KG1 (cell line): ENCODE results near the gene LRBA.

Experiments
- DNase-seq: peaks from one replicate; lab custom pipeline; 2025; lab: John Stamatoyannopoulos, UW

Gene LRBA

DNA sequence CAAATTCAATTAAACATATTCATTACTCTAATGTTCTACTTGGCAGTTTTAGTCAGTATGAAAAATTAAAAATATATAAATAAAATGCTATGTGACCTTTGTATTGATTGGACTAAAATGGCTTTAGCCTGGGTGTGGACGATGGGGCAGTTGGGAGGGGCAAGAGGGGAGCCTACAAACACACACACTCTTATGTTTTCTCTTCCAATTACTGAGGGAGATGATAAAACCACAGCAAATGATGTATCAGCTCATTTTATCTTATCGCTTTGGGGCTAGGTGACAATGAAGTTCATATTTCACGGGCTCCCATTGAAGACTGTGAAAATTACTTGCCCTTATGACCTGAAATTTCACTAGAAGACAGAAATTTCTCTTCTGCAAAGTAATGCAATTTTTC, 517.5 kb downstream of the LRBA start:
- DNase-seq = no peak

DNA sequence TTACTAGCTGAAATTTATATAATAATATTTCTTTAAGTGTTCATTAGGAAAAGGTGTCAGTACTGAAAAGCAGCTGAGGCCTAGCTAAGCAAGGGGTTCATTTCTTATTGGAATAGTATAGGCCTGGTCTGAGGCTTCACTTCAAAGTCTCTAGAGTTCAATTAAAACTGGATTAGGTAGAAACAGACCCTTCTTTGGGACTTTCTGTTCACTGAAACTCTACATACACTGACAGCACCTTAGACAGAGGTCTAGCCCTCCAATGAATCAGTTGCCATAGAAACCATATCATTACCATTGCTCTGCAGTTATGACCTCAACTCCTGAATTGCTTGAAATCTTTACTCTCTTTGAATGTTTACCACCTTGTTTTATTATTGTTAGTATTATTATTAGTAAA, 519.5 kb downstream of the LRBA start:
- no peak for DNase-seq

DNA sequence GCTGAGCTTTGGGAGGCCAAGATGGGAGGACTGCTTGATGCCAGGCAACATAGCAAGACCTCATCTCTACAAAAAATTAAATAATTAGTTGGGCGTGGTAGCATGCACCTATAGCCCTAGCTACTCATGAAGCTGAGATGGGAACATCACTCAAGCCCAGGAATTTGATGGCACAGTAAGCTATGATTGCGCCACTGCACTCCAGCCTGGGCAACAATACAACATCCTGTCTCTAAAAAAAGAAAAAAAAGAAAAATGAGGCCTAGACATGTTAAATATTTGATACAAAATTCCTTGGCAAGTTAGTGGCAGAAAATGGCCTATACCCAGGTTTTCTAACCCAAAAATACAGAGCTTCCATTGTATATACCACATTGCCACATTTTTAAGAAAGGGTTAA, 521.2 kb downstream of the LRBA start:
- no peak for DNase-seq

DNA sequence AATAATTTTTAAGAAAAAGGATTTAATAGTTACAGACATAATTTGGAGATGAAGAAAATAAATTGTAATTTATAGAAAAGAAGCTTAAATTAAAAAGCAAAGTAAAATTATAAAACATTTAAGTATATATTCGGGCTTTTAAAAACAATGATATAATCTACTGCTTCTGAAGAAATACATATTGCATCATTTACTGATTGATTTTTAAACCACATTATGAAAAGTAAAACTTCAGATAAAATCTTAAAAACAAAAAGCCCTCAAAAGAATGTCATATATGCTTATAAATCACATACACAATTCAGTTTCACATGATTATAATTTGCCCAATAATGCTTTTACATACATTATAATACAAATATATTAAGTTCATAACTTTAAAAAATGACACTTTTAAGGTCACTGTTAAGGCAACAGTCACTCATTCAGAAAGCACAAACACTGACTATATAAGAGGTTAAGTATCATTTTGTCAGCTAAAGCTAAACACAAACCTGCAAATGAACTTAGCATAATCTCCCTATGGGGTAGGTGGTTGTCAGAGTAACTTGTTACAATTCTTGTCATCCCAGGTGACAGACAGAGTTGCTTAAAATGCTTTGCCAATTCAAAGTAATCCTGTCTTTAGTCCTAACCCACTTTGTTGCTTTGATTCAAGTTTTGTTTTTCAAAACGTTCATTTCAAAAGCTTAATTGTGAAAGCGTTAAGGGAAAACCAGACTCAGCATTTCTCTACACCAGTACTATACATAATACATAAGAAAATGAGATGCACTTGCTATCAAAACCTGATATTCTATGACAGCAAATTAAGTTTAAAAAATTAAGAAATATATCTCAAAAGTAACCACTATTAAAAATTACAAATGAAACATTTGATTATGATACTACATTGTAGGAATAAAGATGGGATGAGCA, 523.7 kb downstream of the LRBA start:
- DNase-seq = no peak

DNA sequence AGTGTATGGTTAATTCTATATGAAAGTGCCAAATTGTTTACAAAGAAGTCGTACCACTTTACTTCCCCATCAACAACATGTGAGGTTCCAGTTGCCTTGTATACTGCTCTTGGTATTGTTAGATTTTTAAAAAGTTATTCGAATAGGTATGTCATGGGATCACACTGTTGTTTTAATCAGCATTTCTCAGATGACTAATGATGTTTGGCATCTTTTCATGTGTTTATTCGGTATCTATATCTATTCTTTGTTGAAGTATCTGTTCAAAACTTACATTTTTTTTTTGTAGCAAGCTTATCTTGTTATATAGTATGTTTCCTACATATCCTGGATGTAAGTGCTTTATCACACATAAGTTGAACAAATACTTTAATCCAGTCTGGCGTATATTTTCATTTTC, 532.5 kb downstream of the LRBA start:
- no peak for DNase-seq

DNA sequence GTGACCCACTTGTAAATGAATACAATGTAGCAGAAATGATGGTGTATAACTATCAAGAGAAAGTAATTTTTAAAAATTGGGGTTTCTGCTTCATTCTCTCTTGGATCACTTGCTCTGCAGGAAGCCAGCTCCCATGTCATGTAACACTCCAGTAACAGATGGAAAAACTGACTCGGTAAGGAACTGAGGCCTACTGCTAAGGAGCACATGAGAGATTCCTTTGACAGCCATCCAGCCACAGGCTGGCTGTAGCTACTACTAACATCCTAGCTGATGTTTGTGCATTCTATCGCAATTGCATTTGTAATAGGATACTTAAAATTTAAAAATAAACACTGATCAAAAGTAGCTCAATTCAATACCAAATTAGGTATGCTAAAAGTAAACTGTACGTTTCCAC, 535.4 kb downstream of the LRBA start:
- no peak for DNase-seq

DNA sequence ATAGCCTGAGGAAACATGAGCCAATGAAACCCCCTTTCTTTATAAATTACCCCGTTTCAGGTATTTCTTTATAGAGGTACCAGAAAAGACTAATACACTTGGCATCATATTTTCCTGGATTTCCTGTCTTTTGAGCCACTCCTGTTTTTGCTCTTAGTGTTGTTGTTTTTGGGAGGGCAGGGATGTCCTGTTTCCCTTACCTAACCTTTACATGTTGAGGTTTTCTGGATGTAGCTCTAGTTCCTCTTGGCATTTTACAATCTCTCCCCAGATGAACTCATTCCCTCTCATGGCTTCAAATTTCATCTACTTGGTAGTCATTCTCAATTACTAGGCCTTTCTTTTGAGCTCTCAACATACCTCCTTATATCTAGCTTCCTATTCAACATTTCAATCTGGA, 537.2 kb downstream of the LRBA start:
- DNase-seq = no peak

DNA sequence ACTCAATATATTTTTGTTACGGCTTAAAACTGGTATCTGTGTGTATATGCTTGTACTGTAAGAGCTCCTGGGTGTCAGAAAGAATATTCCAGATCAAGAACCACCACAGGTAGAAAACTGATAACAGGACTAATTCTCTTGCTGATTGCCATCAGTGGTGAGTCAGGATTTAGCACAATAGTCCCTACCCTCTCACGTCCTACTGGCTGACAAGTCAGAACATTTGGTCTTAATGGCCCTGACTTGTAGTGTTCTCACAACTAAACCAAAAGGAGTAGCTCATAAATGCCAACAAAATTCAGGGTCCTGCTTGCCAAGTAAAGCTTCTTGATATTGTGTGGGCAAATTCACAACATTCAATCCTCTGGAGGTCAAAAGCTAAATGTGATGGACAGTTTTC, 538.3 kb downstream of the LRBA start:
- DNase-seq = no peak

DNA sequence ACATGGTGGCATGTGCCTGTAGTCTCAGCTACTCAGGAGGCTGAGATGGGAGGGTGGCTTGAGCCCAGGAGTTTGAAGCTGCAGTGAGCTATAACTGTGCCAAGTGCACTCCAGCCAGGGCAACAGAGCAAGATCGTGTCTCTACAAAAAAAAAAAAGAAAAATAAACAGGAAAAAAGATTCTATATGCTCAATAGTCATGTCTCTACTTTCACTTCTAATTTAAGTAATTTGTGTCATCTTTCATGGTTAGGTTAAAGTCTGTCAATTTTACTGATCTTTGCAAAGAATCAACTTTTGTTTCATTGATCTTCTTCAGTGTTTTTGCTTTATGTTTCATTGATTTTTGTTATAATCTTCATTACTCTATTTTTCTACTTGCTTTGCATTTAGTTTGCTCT, 539.3 kb downstream of the LRBA start:
- DNase-seq = no peak

DNA sequence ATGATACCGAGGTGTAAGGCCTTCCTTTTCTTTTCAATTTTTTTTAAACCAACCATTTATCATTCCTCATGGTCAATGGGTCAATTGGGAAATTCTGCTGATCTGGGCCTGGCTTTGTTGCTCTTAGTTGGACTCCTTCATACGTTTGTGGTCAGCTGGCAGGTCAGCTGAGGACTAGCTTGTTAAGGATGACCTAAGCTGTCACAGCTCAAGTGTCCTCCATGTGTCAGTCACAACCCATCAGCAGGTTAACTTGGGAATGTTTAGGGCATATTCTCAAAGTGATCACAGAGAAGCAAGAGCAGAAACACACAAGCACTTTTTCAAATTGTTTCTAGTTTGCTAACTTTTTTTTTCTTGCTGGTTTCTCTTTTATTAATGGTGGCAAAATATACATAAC, 550.6 kb downstream of the LRBA start:
- no peak for DNase-seq

DNA sequence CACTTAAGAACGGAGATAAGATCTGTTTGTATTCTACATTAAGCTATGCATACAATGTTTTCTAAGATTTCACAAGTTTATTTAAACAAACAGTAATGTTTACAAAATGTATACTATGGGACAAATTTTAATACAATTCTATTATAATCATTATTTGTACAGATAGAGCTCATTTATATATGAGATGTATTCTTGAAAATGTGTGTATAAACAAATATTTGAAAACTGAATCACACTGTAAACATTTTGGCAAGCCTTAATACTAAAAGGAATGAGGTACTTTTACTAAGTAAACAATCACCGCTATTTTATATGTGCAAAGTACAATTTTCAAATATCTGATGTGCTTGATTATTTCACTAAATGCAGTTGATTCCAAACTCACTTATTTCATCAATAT, 552.3 kb downstream of the LRBA start:
- DNase-seq = no peak

DNA sequence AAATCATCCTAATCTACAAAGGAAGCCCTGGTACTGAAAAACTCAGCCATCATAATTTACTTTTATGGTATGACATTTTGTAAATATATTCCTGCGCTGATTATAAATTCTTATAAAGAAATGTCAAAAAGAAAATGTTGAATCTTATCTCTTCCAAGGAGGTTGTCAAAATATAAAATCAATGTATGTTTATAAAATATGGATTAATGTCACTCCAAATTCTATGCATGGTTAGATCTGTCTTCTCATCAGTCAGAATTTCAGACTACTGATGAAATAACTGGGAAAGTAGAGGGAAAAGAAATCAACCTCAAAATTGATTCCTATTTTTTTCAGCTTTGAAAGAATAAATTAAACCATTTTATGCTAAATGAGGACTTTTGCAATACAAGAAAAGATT, 553.1 kb downstream of the LRBA start:
- DNase-seq = no peak

DNA sequence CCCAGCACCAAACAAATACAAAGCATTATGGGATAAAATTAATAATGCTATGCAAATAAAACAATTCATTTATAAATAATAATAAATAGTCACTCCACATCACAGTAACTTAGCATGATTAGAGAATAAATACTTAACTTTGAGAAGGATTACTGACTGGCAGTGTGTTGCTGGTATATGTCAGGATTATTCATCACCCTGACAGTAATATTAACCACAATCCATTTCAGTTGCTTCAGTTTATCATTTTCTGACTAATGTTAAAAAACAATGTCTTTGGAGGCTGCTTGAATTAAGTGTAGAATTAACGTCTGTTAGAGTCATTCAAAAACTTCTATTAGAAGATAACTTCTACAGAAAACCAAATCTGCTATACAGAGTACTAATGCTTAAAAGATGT, 557.3 kb downstream of the LRBA start:
- DNase-seq = no peak

DNA sequence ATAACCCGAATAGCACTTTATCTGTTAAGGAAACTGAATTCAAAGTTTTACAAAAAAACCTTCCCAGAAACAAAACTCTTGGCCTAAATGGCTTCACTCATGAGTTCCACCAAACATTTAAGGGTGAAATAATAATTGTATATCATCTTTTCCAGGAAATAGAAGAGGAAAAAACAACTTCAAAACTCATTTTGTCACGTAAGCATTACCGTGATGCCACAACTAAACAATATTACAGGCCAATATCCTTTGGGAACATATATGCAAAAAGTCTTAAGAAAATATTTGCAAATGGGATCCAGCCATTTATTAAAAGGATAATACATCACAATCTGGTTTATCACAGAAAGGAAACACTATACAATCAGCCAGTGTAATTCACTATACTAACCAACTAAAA, 563.2 kb downstream of the LRBA start:
- no peak for DNase-seq

DNA sequence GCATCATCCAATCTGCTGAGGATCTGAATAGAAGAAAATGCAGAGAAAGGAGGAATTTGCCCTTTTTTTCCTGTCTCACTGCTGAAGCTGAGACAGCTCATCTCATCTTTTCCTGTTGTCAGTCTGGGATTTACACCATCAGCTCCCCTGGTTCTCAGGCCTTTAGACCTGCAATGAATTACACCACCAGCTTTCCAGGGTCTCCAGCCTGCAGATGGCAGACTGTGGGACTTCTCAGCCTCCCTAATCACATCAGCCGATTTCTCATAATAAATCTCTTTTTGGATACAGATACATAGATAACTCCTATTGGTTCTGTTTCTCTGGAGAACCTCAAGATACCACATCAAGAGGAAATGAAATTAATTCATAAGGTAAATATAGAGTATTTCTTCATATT, 567.7 kb downstream of the LRBA start:
- DNase-seq = no peak

DNA sequence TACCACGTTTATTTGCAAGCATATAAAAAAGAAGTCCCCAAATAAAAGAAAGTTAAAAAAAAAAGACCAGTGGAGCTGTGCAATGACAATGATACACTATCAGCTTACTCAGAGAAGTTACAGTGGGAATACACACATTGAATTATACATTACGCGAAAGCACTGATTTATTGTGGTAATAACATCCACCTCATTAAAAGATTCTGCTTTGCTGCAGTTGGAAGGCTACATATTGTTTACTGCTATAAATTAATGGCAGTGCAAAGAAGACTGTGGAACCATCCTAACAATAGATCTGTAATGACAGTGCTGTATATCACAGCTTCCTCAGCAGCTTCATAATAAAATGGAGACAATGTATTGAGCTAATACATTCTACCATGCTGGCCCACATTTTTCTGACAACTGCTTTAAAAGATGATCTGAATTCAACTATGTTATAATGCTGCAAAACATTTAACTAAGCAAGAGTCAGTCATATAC, 575.6 kb downstream of the LRBA start:
- no peak for DNase-seq

DNA sequence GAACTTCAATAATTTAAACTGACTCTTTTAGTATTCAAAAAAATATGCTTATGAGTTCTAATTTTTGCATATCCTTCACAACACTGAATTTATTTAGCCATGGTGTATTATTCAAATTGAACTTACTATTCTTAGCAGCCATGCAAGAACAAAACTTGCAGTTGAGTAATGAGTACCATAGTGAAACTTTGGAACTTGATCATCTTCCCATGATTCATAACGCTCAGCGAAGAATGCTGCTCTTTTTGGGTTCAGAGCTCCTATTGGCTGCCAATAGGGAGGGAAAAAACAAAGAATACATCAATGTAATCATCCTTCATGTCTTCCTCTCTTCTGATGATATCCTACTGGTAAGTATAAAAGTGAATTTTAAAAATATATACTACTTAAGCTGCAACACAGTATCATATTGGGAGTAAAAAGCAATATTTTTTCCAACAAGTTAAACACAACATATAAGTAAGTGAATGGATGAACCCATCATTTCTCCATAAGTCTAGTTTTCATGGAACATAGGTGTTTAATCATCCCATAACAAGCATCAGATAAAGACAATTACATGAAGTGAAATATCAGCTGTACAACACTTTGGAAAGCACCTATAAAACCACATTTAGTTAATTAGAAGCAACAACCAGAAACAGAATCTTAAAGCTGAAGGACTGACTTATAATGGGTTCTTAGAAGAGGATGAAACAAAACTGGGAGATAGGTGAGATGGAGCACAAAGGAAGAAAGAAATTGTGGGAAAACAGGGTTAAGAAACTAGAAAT, 578.3 kb downstream of the LRBA start:
- no peak for DNase-seq

DNA sequence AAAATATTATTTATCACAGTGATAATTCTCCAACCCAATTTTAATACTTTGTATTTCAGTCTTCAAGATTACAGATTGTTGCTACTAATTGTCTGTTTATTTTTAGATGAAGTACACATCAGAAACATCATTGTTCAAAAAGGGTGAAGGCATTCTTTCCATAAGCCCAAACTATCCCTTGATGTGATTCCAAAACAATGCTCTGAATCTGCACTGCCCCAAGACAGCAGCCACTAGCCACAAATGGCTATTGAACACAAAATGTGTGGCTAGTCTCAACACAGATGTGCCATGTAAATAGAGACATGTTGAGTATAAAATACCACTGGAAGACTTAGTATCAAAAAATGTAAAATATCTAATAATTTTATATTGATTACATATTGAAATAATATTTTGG, 583.9 kb downstream of the LRBA start:
- no peak for DNase-seq

DNA sequence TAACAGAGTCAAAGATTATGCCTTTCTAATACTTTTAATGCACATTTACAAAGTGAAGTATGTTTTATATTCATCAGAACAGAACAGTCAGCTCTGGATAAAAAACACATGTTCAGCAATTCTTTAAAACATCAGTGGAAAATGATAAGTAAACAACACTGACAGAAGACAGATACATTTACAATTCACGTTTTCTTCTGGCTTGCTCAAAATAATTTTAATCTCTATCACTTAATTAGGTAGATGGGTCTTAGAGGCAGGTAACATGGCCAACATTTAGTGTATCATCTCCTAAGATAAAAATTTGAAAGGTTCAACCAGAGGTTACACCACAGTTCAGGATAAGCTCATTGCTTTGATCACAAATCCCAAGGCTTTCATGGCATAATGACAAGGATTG, 589.9 kb downstream of the LRBA start:
- no peak for DNase-seq

DNA sequence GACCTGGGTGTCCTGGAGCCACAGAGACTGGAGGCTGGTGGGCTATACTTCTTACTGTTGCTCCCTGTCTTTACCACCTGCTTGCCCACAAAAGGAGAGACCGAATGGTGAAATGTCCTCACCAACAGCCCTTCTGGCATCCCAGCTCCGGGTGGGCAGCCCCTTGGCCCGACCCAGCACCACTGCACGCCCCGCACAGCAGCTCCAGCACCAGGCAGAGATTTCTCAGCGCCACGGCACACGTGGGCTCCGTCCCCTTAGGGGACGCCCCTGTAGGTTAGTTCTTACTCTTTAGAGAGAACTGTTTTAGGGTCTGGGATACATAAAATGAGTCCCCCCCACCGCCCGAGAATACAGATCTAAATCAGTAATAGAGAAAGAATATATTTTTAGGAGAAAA, 591.6 kb downstream of the LRBA start:
- DNase-seq = no peak

DNA sequence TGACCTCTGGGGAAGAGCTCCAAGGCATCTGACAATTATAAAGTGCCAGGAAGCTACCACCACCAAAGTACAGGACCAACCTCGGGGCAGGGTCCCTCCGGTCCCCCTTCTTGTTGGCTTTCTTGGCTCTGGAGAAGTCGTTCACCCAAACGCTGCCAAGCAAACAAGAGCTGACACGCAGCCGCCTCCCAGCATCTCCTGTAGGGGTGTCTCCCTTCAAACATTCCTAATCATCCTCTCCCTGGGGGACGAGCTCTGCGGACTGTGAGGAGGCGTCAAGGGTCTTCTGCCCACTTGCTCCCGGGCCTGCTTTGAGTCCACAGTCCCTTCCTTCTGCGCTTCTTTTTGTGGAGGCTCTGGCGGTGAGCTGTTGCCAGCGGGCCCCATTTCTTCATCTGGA, 592.0 kb downstream of the LRBA start:
- DNase-seq = no peak

DNA sequence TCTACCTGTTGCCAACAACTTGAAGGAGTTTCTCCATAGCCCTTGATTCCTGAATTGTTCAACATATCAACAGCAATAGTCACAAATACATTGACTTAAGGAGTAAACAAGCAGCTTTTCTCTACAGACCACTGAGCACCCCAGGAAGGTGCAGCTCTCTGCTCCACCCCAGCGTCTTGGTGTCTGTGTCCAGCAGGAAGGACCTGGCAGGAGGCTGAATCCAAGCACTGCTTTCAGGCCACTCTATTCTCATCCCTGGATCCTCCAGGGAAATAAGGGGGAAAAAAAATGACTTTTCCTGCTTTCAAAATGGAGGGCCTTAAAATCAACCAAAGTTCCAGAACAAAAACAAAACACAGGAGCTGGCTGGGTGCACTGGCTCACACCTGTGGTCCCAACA, 593.5 kb downstream of the LRBA start:
- DNase-seq = no peak

DNA sequence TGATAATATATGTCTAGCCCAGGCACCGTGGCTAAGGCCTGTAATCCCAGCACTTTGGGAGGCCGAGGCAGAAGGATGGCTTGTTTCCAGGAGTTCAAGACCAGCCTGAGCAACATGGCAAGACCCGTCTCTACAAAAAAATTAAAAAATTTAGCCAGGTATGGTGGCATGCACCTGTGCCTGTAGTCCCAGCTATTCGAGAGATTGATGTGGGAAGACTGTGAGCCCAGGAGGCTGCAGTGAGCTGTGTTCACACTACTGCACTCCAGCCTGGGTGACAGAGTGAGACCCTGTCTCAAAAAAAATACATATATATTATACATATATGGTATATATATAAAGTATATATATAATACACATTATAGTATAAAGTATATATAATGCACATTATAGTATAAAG, 595.1 kb downstream of the LRBA start:
- DNase-seq = no peak
